HEK293 (cell line): ENCODE results near the gene SNX15.
A peak's percentile ranks its signal among the peaks of the same experiment; 100 is the strongest.

ENCODE experiments used
- CTCF ChIA-PET: fragments of 350-600 bp; formaldehyde crosslinking; extraction: SDS; loops from one replicate; lab custom pipeline; 2021; ENCODE audit warnings: antibody characterized with exemption; lab: Yijun Ruan, JAX
- POLR2A ChIA-PET: fragments of 300-600 bp; formaldehyde crosslinking; extraction: SDS; loops from one replicate; lab custom pipeline; 2020; ENCODE audit warnings: antibody characterized with exemption, inconsistent platforms; lab: Yijun Ruan, JAX
- H3K27ac ChIP-seq: fragments of 200-500 bp; sonication (Bioruptor generic); 2 replicates; pipeline ENCODE4 v1.5.1; 2014; ENCODE audit warnings: low read depth, low read length, control low read depth, inconsistent platforms; ENCODE audit errors: extremely low read depth
- H3K36me3 ChIP-seq, 2 experiments: fragments of 200-500 bp in 1 of 2; sonication (Bioruptor generic) in 1 of 2; 1 replicate in 1 of 2; 2 replicates in 1 of 2; pipeline ENCODE4 v1.5.1; 2014 to 2017; ENCODE audit warnings: inconsistent platforms in 2 of 2, low read length in 2 of 2; ENCODE audit not compliant: control insufficient read depth in 2 of 2, insufficient read depth in 1 of 2
- H3K4me1 ChIP-seq: fragments of 200-500 bp; sonication (Bioruptor generic); 2 replicates; pipeline ENCODE4 v1.5.1; 2014; ENCODE audit warnings: mild to moderate bottlenecking, low read length, inconsistent platforms; ENCODE audit not compliant: control insufficient read depth, insufficient read depth
- H3K4me3 ChIP-seq: 2 replicates; pipeline ENCODE4 v1.5.1; 2011; ENCODE audit warnings: low read depth, mild to moderate bottlenecking, control low read depth, low read length, moderate library complexity
- H3K9me3 ChIP-seq: fragments of 200-500 bp; sonication (Bioruptor generic); 2 replicates; pipeline ENCODE4 v1.5.1; 2014; ENCODE audit warnings: low read depth, low read length, inconsistent platforms; ENCODE audit not compliant: control insufficient read depth, insufficient read depth
- KLF1 ChIP-seq: fragments of 450-650 bp; formaldehyde crosslinking; IDR thresholded peaks from 2 replicates; pipeline ENCODE4 v1.5.1; 2016; ENCODE audit warnings: missing biosample characterization, missing genetic modification characterization
- KLF16 ChIP-seq: fragments of 450-650 bp; formaldehyde crosslinking; IDR thresholded peaks from 2 replicates; pipeline ENCODE4 v1.5.1; 2017; ENCODE audit warnings: missing biosample characterization, missing genetic modification characterization
- KLF7 ChIP-seq: fragments of 450-650 bp; formaldehyde crosslinking; IDR thresholded peaks from 2 replicates; pipeline ENCODE4 v1.5.1; 2016; ENCODE audit warnings: missing biosample characterization, missing genetic modification characterization, borderline replicate concordance
- KLF8 ChIP-seq: fragments of 450-650 bp; formaldehyde crosslinking; IDR thresholded peaks from 2 replicates; pipeline ENCODE4 v1.5.1; 2016; ENCODE audit warnings: missing biosample characterization, missing genetic modification characterization
- KLF9 ChIP-seq: fragments of 450-650 bp; formaldehyde crosslinking; IDR thresholded peaks from 2 replicates; pipeline ENCODE4 v1.5.1; 2016; ENCODE audit warnings: missing biosample characterization, missing genetic modification characterization, low read depth
- MEIS1 ChIP-seq: sonication (generic); formaldehyde crosslinking; IDR thresholded peaks from 2 replicates; pipeline ENCODE4 v1.8.1; 2022; ENCODE audit warnings: missing genetic modification reagents, mild to moderate bottlenecking, borderline replicate concordance
- YY1 ChIP-seq: fragments of 450-650 bp; formaldehyde crosslinking; IDR thresholded peaks from 2 replicates; pipeline ENCODE4 v1.5.1; 2018; ENCODE audit warnings: missing biosample characterization, missing genetic modification characterization
- ZBTB1 ChIP-seq: fragments of 450-650 bp; formaldehyde crosslinking; IDR thresholded peaks from 2 replicates; pipeline ENCODE4 v1.5.1; 2016; ENCODE audit warnings: missing biosample characterization, missing genetic modification characterization
- ZBTB17 ChIP-seq: fragments of 450-650 bp; formaldehyde crosslinking; IDR thresholded peaks from 2 replicates; pipeline ENCODE4 v1.5.1; 2016; ENCODE audit warnings: missing biosample characterization, missing genetic modification characterization
- ZBTB21 ChIP-seq: fragments of 450-650 bp; formaldehyde crosslinking; IDR thresholded peaks from 2 replicates; pipeline ENCODE4 v1.5.1; 2017; ENCODE audit warnings: missing biosample characterization, missing genetic modification characterization
- ZBTB7A ChIP-seq: fragments of 450-650 bp; formaldehyde crosslinking; IDR thresholded peaks from 2 replicates; pipeline ENCODE4 v1.5.1; 2016; ENCODE audit warnings: low read depth, missing biosample characterization, missing genetic modification characterization
- ZEB2 ChIP-seq: fragments of 450-650 bp; formaldehyde crosslinking; IDR thresholded peaks from 2 replicates; pipeline ENCODE4 v1.5.1; 2016; ENCODE audit warnings: missing biosample characterization, missing genetic modification characterization
- ZFP69B ChIP-seq: fragments of 450-650 bp; formaldehyde crosslinking; IDR thresholded peaks from 2 replicates; pipeline ENCODE4 v1.5.1; 2016; ENCODE audit warnings: missing biosample characterization, missing genetic modification characterization
- ZNF132 ChIP-seq: fragments of 450-650 bp; formaldehyde crosslinking; IDR thresholded peaks from 2 replicates; pipeline ENCODE4 v1.5.1; 2017; ENCODE audit warnings: missing biosample characterization, missing genetic modification characterization, borderline replicate concordance
- ZNF169 ChIP-seq: fragments of 450-650 bp; formaldehyde crosslinking; IDR thresholded peaks from 2 replicates; pipeline ENCODE4 v1.5.1; 2016; ENCODE audit warnings: missing biosample characterization, missing genetic modification characterization
- ZNF175 ChIP-seq: fragments of 450-650 bp; formaldehyde crosslinking; IDR thresholded peaks from 2 replicates; pipeline ENCODE4 v1.5.1; 2016; ENCODE audit warnings: missing biosample characterization, missing genetic modification characterization
- ZNF184 ChIP-seq: fragments of 450-650 bp; IDR thresholded peaks from 2 replicates; pipeline ENCODE4 v1.5.1; 2018; ENCODE audit warnings: missing biosample characterization, mild to moderate bottlenecking, missing genetic modification characterization
- ZNF2 ChIP-seq: fragments of 450-650 bp; formaldehyde crosslinking; IDR thresholded peaks from 2 replicates; pipeline ENCODE4 v1.5.1; 2016; ENCODE audit warnings: missing biosample characterization, missing genetic modification characterization
- ZNF221 ChIP-seq: fragments of 450-650 bp; formaldehyde crosslinking; IDR thresholded peaks from 2 replicates; pipeline ENCODE4 v1.5.1; 2017; ENCODE audit warnings: missing biosample characterization, missing genetic modification characterization, borderline replicate concordance
- ZNF416 ChIP-seq: fragments of 450-650 bp; formaldehyde crosslinking; IDR thresholded peaks from 2 replicates; pipeline ENCODE4 v1.5.1; 2016; ENCODE audit warnings: missing biosample characterization, missing genetic modification characterization
- ZNF558 ChIP-seq: fragments of 450-650 bp; formaldehyde crosslinking; IDR thresholded peaks from 2 replicates; pipeline ENCODE4 v1.5.1; 2016; ENCODE audit warnings: missing biosample characterization, missing genetic modification characterization
- ZNF561 ChIP-seq: fragments of 450-650 bp; IDR thresholded peaks from 2 replicates; pipeline ENCODE4 v1.5.1; 2018; ENCODE audit warnings: missing biosample characterization, missing genetic modification characterization, borderline replicate concordance
- ZNF600 ChIP-seq: fragments of 450-650 bp; formaldehyde crosslinking; IDR thresholded peaks from 2 replicates; pipeline ENCODE4 v1.5.1; 2016; ENCODE audit warnings: missing biosample characterization, missing genetic modification characterization
- ZNF654 ChIP-seq: fragments of 450-650 bp; formaldehyde crosslinking; IDR thresholded peaks from 2 replicates; pipeline ENCODE4 v1.5.1; 2016; ENCODE audit warnings: low read depth, missing biosample characterization, missing genetic modification characterization
- ZNF707 ChIP-seq: fragments of 450-650 bp; formaldehyde crosslinking; IDR thresholded peaks from 2 replicates; pipeline ENCODE4 v1.5.1; 2016; ENCODE audit warnings: missing biosample characterization, missing genetic modification characterization
- ZSCAN23 ChIP-seq: fragments of 450-650 bp; formaldehyde crosslinking; IDR thresholded peaks from 2 replicates; pipeline ENCODE4 v1.5.1; 2016; ENCODE audit warnings: missing biosample characterization, missing genetic modification characterization
- ZSCAN30 ChIP-seq: fragments of 450-650 bp; IDR thresholded peaks from 2 replicates; pipeline ENCODE4 v1.5.1; 2018; ENCODE audit warnings: missing biosample characterization, mild to moderate bottlenecking, missing genetic modification characterization, moderate library complexity
- TF ChIP-seq, protein P1 (sequence below): fragments of 450-650 bp; formaldehyde crosslinking; IDR thresholded peaks from 2 replicates; pipeline ENCODE4 v1.5.1; 2016; ENCODE audit warnings: missing biosample characterization, missing genetic modification characterization
- TF ChIP-seq, protein P2 (sequence below): fragments of 450-650 bp; formaldehyde crosslinking; IDR thresholded peaks from 2 replicates; pipeline ENCODE4 v1.5.1; 2017; ENCODE audit warnings: missing biosample characterization, missing genetic modification characterization
- TF ChIP-seq, protein P3 (sequence below): fragments of 450-650 bp; formaldehyde crosslinking; IDR thresholded peaks from 2 replicates; pipeline ENCODE4 v1.5.1; 2016; ENCODE audit warnings: missing biosample characterization, missing genetic modification characterization
- TF ChIP-seq, protein P4 (sequence below): fragments of 450-650 bp; formaldehyde crosslinking; IDR thresholded peaks from 2 replicates; pipeline ENCODE4 v1.5.1; 2016; ENCODE audit warnings: missing biosample characterization, missing genetic modification characterization

The SNX15 gene

DNA sequence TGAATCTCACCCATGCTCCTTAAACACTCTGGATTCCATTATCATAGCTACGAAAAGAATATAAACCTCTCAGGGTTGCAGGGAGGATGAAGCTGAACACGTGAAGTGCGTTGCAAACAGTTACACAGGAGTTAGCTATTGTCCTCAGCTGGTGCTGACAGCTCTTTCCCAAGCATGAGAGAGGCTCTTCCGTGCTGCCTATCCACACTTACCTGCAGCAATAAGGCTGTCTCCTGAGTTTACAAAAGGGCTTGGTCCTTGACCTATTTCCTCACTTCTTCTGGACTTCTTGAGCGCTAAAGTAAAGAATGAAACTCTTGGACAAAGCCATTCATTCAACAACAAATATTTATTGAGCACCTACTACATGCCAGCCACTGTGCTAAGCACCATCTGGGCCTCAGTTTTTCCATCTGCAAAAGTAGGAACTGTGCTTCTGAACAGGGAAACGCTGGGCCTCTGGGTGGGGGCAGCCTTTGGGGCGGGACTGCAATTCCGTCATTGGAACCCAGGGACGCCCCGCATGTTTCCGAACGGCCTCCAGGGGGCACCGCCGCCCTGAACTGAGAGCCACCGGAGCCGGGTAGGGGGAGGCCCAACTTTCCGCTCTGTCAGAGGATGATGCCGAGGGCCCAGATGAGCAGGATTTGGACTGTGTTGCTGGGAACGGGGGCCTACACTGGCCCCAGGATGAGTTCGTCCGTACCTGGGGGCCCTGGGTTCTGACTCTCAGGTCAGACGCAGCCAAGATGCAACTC, 13.9 kb upstream of the SNX15 start:
- Histone ChIP-seq H3K36me3 (peaks cover 0 to 21% of the 10 kb centered on the region in 2 experiments; a peak in 2 of 3 replicates), H3K9me3 (no peaks in the 10 kb centered on the region), H3K4me1 (no peaks in the 10 kb centered on the region), H3K4me3 (peak overlapping the region; percentile 77), H3K27ac (peak overlapping the region; percentile 86; the same call in 1 of the 2 replicates)
- CTCF ChIA-PET, result interaction anchor here (0.6 to 2.7 kb wide), 34 partner anchors 9 to 742 kb away, joined by 3 to 24 read pairs (median 4); partner anchors contain the start of genes BATF2, CAPN1, CDCA5 and FAU
- POLR2A ChIA-PET, result interaction anchor here (0.6 to 1.9 kb wide), 9 partner anchors 9 to 135 kb away, joined by 3 to 7 read pairs (median 4); partner anchors contain the start of genes EHD1, FAU, MRPL49 and SAC3D1
- TF ChIP-seq ZNF184 (tag by site-specific recombination) (0 out of 2 replicates have a peak, but pooled peaks have one; percentile 10), KLF1 (tag by site-specific recombination) (peak; percentile 18; the same call in 1 of the 2 replicates), ZFP69B (no peak; the same call in 1 of the 2 replicates), ZBTB7A (tag by site-specific recombination) (no peak), ZNF654 (tag by site-specific recombination) (peak; percentile 56), ZNF416 (tag by site-specific recombination) (no peak), ZSCAN23 (tag by site-specific recombination) (no peak), ZNF558 (tag by site-specific recombination) (no peak), KLF8 (peak; percentile 63; the same call in 1 of the 2 replicates), ZNF600 (tag by site-specific recombination) (peak; percentile 94), ZNF169 (tag by site-specific recombination) (no peak), MEIS1 (no peak), ZNF2 (tag by site-specific recombination) (no peak), ZNF175 (tag by site-specific recombination) (no peak), KLF9 (tag by site-specific recombination) (peak; percentile 48; the same call in 1 of the 2 replicates), YY1 (tag by site-specific recombination) (0 out of 2 replicates have a peak, but pooled peaks have one; percentile 29), ZNF221 (tag by site-specific recombination) (no peak), ZEB2 (tag by site-specific recombination) (peak; percentile 93; the same call in 1 of the 2 replicates), ZBTB21 (tag by site-specific recombination) (peak; percentile 49), KLF7 (tag by site-specific recombination) (0 out of 2 replicates have a peak, but pooled peaks have one; percentile 30), ZNF561 (tag by site-specific recombination) (peak; percentile 29; the same call in 1 of the 2 replicates), ZBTB17 (peak; percentile 89), ZSCAN30 (tag by site-specific recombination) (0 out of 2 replicates have a peak, but pooled peaks have one; percentile 81), ZNF132 (tag by site-specific recombination) (no peak), ZNF707 (no peak), KLF16 (tag by site-specific recombination) (no peak), ZBTB1 (no peak)
- TF ChIP-seq, protein P1, sequence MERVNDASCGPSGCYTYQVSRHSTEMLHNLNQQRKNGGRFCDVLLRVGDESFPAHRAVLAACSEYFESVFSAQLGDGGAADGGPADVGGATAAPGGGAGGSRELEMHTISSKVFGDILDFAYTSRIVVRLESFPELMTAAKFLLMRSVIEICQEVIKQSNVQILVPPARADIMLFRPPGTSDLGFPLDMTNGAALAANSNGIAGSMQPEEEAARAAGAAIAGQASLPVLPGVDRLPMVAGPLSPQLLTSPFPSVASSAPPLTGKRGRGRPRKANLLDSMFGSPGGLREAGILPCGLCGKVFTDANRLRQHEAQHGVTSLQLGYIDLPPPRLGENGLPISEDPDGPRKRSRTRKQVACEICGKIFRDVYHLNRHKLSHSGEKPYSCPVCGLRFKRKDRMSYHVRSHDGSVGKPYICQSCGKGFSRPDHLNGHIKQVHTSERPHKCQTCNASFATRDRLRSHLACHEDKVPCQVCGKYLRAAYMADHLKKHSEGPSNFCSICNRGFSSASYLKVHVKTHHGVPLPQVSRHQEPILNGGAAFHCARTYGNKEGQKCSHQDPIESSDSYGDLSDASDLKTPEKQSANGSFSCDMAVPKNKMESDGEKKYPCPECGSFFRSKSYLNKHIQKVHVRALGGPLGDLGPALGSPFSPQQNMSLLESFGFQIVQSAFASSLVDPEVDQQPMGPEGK (tag by site-specific recombination), result 0 out of 2 replicates have a peak, but pooled peaks have one; percentile 94
- TF ChIP-seq, protein P2, sequence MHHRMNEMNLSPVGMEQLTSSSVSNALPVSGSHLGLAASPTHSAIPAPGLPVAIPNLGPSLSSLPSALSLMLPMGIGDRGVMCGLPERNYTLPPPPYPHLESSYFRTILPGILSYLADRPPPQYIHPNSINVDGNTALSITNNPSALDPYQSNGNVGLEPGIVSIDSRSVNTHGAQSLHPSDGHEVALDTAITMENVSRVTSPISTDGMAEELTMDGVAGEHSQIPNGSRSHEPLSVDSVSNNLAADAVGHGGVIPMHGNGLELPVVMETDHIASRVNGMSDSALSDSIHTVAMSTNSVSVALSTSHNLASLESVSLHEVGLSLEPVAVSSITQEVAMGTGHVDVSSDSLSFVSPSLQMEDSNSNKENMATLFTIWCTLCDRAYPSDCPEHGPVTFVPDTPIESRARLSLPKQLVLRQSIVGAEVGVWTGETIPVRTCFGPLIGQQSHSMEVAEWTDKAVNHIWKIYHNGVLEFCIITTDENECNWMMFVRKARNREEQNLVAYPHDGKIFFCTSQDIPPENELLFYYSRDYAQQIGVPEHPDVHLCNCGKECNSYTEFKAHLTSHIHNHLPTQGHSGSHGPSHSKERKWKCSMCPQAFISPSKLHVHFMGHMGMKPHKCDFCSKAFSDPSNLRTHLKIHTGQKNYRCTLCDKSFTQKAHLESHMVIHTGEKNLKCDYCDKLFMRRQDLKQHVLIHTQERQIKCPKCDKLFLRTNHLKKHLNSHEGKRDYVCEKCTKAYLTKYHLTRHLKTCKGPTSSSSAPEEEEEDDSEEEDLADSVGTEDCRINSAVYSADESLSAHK (tag by site-specific recombination), result no peak
- TF ChIP-seq, protein P3, sequence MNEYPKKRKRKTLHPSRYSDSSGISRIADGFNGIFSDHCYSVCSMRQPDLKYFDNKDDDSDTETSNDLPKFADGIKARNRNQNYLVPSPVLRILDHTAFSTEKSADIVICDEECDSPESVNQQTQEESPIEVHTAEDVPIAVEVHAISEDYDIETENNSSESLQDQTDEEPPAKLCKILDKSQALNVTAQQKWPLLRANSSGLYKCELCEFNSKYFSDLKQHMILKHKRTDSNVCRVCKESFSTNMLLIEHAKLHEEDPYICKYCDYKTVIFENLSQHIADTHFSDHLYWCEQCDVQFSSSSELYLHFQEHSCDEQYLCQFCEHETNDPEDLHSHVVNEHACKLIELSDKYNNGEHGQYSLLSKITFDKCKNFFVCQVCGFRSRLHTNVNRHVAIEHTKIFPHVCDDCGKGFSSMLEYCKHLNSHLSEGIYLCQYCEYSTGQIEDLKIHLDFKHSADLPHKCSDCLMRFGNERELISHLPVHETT (tag by site-specific recombination), result no peak
- TF ChIP-seq, protein P4, sequence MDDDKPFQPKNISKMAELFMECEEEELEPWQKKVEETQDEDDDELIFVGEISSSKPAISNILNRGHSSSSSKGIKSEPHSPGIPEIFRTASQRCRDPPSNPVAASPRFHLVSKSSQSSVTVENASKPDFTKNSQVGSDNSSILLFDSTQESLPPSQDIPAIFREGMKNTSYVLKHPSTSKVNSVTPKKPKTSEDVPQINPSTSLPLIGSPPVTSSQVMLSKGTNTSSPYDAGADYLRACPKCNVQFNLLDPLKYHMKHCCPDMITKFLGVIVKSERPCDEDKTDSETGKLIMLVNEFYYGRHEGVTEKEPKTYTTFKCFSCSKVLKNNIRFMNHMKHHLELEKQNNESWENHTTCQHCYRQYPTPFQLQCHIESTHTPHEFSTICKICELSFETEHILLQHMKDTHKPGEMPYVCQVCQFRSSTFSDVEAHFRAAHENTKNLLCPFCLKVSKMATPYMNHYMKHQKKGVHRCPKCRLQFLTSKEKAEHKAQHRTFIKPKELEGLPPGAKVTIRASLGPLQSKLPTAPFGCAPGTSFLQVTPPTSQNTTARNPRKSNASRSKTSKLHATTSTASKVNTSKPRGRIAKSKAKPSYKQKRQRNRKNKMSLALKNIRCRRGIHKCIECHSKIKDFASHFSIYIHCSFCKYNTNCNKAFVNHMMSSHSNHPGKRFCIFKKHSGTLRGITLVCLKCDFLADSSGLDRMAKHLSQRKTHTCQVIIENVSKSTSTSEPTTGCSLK (tag by site-specific recombination), result no peak
